GM12872 (cell line): ENCODE results near the gene STXBP6.

ENCODE experiments used
- TF ChIP-seq, protein P1 (sequence below): IDR thresholded peaks from 3 replicates; pipeline ENCODE4 v1.5.1; 2011; ENCODE audit warnings: low read depth, mild to moderate bottlenecking, low read length, moderate library complexity; ENCODE audit not compliant: insufficient read depth

The STXBP6 gene

DNA sequence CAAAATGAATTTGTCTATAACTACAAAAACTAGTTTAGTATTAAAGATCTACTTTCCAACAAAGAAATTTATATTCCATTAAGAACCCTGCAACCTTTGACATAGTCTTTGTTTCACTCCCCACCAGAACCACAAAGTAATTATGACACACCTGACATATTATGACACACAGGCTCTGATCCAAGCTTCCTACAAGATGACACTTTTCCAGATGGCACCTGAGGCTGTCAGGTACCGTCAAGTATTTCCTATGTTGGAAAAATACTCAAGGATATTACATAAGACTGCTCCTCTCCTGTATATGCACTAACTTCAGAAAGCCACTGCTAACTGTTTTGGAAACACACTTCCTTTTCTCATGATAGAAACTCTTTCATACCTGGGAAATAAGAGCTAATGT lies 38.9 kb downstream of the STXBP6 start:
- TF ChIP-seq, protein P1, sequence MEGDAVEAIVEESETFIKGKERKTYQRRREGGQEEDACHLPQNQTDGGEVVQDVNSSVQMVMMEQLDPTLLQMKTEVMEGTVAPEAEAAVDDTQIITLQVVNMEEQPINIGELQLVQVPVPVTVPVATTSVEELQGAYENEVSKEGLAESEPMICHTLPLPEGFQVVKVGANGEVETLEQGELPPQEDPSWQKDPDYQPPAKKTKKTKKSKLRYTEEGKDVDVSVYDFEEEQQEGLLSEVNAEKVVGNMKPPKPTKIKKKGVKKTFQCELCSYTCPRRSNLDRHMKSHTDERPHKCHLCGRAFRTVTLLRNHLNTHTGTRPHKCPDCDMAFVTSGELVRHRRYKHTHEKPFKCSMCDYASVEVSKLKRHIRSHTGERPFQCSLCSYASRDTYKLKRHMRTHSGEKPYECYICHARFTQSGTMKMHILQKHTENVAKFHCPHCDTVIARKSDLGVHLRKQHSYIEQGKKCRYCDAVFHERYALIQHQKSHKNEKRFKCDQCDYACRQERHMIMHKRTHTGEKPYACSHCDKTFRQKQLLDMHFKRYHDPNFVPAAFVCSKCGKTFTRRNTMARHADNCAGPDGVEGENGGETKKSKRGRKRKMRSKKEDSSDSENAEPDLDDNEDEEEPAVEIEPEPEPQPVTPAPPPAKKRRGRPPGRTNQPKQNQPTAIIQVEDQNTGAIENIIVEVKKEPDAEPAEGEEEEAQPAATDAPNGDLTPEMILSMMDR, result no peak

DNA sequence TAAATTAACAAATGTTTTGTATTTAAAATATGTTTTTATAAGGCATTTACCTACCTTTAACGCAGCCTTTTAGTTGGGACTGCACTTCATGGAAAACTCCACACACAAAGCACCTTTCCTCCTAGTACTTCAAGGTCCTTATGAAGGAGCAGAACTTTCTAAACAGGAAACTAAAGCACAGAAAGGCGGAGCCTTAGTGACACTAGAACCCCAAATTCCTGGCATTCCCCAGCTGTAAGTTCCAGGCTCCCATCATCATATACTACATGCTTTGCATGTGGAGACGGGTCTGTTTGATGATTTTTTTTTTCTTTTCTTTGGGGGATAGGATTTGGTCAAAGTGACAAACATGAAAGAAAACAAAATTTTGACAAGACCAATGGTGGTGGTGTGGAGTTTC lies 39.5 kb downstream of the STXBP6 start:
- TF ChIP-seq, protein P1, result no peak

DNA sequence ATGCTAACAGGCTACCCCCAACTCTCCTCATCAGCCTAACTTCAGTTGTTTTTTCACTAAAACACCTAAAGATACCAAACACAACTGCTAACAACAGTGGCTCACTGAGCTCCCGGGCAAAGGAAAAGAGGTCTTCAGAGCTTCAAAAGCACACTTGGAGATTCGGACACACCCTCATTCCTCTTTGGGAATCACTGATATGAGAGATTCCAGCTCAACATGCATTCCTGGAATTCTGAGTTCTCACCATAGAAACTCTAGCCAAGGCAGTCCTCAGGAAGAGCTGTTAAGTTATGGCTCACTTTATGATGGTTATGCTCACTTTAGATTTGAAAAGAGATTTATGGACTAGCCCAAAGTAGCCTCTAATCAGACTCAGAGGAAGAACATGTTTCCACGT lies 40.1 kb downstream of the STXBP6 start:
- TF ChIP-seq, protein P1, result no peak

DNA sequence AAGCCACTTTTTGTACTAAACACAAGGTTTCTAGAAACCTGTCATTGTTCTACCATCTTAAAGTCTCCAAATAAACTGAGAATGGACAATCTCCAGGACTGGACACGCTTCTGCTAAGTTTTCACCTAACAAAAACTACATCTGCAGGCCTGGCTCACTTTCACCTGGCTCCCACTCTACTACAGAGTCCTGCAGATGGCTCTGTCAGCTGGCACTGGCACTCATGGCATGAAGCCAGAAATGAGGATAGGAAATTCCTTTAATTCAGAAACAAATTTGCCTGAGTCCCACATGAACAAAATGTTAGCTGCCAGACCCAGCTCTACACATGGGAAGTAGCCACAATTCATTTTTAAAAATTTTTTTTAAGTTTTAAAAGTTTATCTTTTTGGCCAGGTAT lies 42.1 kb downstream of the STXBP6 start:
- TF ChIP-seq, protein P1, result no peak

DNA sequence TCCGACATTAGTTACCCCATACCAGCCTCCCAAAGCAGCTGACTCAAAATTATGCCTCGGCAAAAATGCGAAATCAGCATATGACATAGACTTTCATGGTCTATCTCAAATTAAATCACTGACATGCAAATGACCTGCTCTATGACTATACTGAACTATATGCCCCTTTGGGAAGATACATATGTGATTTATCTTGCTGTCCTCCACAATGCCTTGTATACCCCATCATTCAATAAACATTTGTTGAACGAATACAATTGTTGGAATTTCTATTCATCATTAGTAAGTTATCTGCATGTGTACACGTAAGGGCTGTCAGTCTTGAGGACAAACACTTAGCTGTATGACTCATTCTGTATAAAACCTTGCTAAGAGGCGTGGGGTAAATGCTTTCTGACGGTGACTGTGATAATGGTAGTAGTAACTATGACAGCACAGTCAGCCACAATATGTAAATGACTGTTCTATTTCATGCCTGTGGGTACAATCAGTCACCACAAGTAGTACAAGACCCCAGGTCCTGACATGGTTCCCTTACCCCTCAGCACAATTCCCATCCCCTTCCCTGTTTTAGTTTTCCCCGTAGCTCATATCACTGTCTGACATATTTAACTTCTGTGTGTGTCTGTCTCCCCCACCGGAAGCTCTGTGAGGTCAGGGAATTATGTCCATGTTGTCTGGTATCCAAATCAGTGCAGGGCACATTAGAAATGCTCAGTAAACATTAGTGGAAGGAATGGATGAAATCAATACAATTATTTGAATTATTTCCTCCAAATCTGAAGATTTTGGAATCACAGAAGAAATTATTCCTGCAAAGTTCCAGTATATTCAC lies 42.8 kb downstream of the STXBP6 start:
- TF ChIP-seq, protein P1, result no peak

DNA sequence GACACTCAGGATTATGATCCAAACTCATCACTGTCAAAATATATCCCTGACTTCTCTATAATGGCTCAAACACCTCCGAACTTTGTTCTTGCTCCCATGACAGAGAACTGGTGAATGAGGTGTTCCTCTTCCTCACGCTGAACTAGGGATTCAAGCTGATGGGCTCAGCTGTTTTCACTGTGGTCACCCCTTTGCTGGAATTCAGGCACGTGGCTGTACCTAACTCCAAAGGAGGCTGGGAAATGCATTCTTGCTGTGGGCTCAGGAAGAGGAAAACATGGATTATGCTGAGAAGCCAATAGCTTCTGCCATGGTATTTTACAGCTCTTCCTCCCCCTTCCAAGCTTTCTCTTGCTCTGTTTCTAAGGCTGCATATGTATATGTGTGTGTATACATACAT lies 43.9 kb downstream of the STXBP6 start:
- TF ChIP-seq, protein P1, result no peak

DNA sequence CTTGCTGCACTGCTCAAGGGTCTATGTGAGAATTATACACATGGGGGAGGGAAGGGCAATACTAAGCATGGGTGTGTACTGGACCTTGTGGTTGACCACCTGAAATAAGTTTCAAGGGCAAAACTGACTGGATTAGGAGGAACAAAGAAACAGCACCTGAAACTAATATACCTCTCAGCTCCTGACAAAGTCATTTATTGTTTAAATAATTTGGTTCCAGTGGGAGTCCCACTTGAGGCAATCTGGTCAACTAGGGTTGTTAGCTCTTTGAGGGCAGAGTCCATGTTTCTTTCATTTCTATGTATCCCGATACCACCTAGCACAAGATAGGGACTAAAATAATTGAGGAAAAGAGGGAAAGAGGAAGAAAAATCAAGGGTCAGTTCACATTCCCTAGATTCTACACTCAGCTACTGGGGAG lies 45.5 kb downstream of the STXBP6 start:
- TF ChIP-seq, protein P1, result no peak
